GM19238 (cell line): ENCODE measurements around the gene EDC4.

Experiments used
- DNase-seq: peaks from one replicate; pipeline ENCODE4 v3.0.0; 2011; ENCODE audit warnings: low spot score; ENCODE audit not compliant: insufficient read length

EDC4 gene

DNA sequence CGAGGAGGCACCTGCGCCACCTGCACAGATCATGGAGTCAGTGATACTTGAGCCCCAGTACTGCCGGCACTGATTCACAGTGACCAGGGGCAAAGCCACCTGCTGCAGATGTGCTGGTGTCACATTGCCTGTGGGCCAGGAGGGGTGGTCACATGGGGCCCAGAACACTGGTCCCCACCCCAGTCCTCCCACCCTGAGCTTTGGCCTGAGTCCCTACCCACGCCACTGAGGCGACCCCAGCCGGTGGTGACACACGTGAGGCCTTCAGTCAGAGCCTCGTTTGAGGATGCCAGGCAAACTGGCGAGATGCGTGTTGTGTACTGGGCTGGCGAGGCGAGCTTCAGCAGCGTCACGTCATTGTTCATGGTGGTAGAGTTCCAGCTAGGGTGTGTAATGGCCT is 57.3 kb downstream of the EDC4 start:
- no peak for DNase-seq

DNA sequence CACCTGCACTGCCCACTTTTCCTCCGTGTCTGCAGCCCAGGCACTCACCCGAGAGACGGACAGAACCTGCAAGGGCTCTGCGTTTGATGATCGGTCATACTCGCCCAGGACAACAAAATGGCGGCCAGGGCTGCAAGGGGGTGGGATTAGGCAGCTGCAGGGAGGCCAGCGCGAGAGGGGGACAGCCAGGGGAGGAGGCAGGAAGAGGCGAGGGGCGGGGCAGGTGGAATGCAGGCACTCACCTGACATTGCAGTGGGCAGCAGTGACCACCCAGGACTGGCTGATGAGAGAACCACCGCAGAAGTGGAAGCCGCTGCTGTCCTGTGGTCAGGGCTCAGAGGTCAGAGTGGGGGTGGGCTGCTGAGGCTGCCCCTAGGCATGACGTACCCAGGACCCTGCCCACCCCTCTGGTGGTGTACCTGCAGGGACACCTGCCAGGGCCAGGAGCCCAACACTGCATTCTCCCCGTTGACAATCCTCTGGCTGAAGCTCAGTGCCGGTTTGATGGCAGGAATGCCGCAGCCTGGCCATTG is 57.9 kb downstream of the EDC4 start:
- DNase-seq: no peak
